ENCODE results near the gene CCDC12.

DNA sequence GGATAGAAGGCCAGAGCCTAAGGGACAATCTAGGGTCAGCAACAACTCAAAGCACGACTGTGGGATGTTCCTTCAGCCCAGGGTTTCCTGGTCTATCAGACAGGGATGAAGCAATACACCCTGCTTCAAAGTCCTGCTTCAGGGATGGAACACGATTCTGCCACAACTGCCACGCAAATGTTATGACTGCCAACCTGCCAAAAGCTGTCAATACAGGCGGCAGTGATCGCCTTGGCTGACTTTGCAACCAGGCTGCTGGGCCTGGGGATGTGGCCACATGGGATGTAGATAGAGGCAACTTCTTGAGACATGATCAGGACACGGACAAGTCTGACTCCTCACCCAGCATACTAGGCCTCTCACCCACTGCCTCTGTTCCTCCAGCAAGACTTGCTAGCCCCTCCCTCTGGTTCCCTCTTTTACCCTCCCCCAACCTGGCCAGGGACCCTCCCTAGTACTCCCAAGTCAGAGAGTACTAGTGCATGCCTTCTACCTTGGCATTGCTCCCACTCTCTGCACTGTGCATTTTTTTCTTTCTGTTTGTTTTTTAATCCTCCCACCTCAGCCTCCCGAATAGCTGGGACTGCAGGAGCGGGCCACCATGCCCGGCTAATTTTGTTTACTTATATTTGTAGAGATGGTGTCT is 7.6 kb downstream of the CCDC12 start:
- TF ChIP-seq, protein P1, sequence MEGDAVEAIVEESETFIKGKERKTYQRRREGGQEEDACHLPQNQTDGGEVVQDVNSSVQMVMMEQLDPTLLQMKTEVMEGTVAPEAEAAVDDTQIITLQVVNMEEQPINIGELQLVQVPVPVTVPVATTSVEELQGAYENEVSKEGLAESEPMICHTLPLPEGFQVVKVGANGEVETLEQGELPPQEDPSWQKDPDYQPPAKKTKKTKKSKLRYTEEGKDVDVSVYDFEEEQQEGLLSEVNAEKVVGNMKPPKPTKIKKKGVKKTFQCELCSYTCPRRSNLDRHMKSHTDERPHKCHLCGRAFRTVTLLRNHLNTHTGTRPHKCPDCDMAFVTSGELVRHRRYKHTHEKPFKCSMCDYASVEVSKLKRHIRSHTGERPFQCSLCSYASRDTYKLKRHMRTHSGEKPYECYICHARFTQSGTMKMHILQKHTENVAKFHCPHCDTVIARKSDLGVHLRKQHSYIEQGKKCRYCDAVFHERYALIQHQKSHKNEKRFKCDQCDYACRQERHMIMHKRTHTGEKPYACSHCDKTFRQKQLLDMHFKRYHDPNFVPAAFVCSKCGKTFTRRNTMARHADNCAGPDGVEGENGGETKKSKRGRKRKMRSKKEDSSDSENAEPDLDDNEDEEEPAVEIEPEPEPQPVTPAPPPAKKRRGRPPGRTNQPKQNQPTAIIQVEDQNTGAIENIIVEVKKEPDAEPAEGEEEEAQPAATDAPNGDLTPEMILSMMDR (IDR thresholded peaks at IDR 0.05; ENCODE audit: insufficient read depth, low read length, poor library complexity, severe bottlenecking): no peak
- no peak for TF ChIP-seq EZH2phosphoT487 (conservative IDR thresholded peaks at IDR 0.05; ENCODE audit: low read length)

All from SU-DHL-6 (cell line).